CD14-positive monocyte (primary cell): ENCODE measurements around the gene CLPX. TPM values are rescaled to one million over a fixed set of nuclear protein-coding genes. Genes with fewer than 3 reads are reported as not detected.

Source experiments
- DNase-seq, 3 donors: peaks; one replicate each; pipeline ENCODE4 v3.0.0-alpha.2; 2011 to 2022
- H2AFZ ChIP-seq: 2 replicates; pipeline ENCODE4 v1.6.0; 2012; ENCODE audit warnings: mild to moderate bottlenecking, low read depth, low read length, inconsistent platforms; ENCODE audit not compliant: insufficient read depth, poor library complexity, severe bottlenecking
- H3K27ac ChIP-seq, 2 donors: 1 replicate in 1 of 2; 2 replicates in 1 of 2; pipeline ENCODE4 v1.5.1; 2012 to 2013; ENCODE audit warnings: low read length in 2 of 2, control low read depth in 1 of 2, inconsistent platforms in 1 of 2, low read depth in 1 of 2, mild to moderate bottlenecking in 1 of 2
- H3K27me3 ChIP-seq, 2 donors: one replicate each; pipeline versions ENCODE4 v1.6.0 to v1.6.1; 2011 to 2013; ENCODE audit warnings: low read length in 2 of 2; ENCODE audit not compliant: control insufficient read depth in 2 of 2, insufficient read depth in 2 of 2
- H3K36me3 ChIP-seq, 2 donors: replicated peaks in 1 of 2; 1 replicate in 1 of 2; 2 replicates in 1 of 2; pipeline versions ENCODE4 v1.5.1 to v1.6.1; 2012 to 2013; ENCODE audit warnings: low read length in 2 of 2, control low read depth in 1 of 2, inconsistent platforms in 1 of 2, mild to moderate bottlenecking in 1 of 2; ENCODE audit not compliant: insufficient read depth in 2 of 2, control insufficient read depth in 1 of 2
- H3K4me1 ChIP-seq, 2 donors: 1 replicate in 1 of 2; 2 replicates in 1 of 2; pipeline versions ENCODE4 v1.5.1 to v1.6.1; 2012 to 2013; ENCODE audit warnings: low read length in 2 of 2, control low read depth in 1 of 2, inconsistent platforms in 1 of 2, mild to moderate bottlenecking in 1 of 2, moderate library complexity in 1 of 2; ENCODE audit not compliant: insufficient read depth in 2 of 2, control insufficient read depth in 1 of 2
- H3K4me2 ChIP-seq: replicated peaks from 2 replicates; pipeline ENCODE3; 2012; ENCODE audit warnings: low read length, moderate library complexity, mild to moderate bottlenecking; ENCODE audit not compliant: poor library complexity, severe bottlenecking; ENCODE audit errors: extremely low read depth
- H3K4me3 ChIP-seq, 3 experiments: fragments of 200-600 bp in 1 of 3; sonication (generic) in 1 of 3; replicated peaks in 1 of 3; 1 replicate in 2 of 3; 2 replicates in 1 of 3; pipeline ENCODE4 v1.5.1; 2011 to 2013; ENCODE audit warnings: low read length in 3 of 3, mild to moderate bottlenecking in 3 of 3, control low read depth in 2 of 3, low read depth in 2 of 3, inconsistent platforms in 1 of 3, moderate library complexity in 1 of 3
- H3K79me2 ChIP-seq: 2 replicates; pipeline ENCODE4 v1.6.0; 2012; ENCODE audit warnings: mild to moderate bottlenecking, control low read depth, inconsistent platforms, low read length, moderate library complexity; ENCODE audit not compliant: insufficient read depth
- H3K9ac ChIP-seq: 2 replicates; pipeline ENCODE4 v1.6.0; 2017; ENCODE audit warnings: low read length, mild to moderate bottlenecking; ENCODE audit not compliant: insufficient read depth, poor library complexity, severe bottlenecking
- H3K9me3 ChIP-seq, 2 donors: replicated peaks in 1 of 2; 1 replicate in 1 of 2; 2 replicates in 1 of 2; pipeline versions ENCODE4 v1.5.1 to v1.6.1; 2012 to 2013; ENCODE audit warnings: low read length in 2 of 2, control low read depth in 1 of 2; ENCODE audit not compliant: control insufficient read depth in 1 of 2, insufficient read depth in 1 of 2
- H4K20me1 ChIP-seq: 2 replicates; pipeline ENCODE4 v1.6.0; 2012; ENCODE audit warnings: mild to moderate bottlenecking, low read length, control low read depth, moderate library complexity; ENCODE audit not compliant: insufficient read depth
- H3K27ac Mint-ChIP-seq, 7 donors: one replicate each; pipeline ENCODE4 v1.8.0; 2020; ENCODE audit warnings: mild to moderate bottlenecking in 7 of 7, mixed read lengths in 7 of 7, moderate library complexity in 6 of 7, inconsistent platforms in 2 of 7
- H3K27me3 Mint-ChIP-seq, 3 donors: one replicate each; pipeline ENCODE4 v1.8.0; 2021 to 2022; ENCODE audit warnings: low read depth in 3 of 3, mild to moderate bottlenecking in 3 of 3, mixed read lengths in 3 of 3, moderate library complexity in 3 of 3, inconsistent platforms in 1 of 3
- H3K36me3 Mint-ChIP-seq, 2 donors: one replicate each; pipeline ENCODE4 v1.8.0; 2020; ENCODE audit warnings: mixed read lengths in 2 of 2, inconsistent platforms in 1 of 2, mild to moderate bottlenecking in 1 of 2
- H3K4me1 Mint-ChIP-seq: one replicate; pipeline ENCODE4 v1.8.0; 2020; ENCODE audit warnings: mild to moderate bottlenecking, mixed read lengths
- H3K4me3 Mint-ChIP-seq, 2 donors: one replicate each; pipeline ENCODE4 v1.8.0; 2020; ENCODE audit warnings: mild to moderate bottlenecking in 2 of 2, mixed read lengths in 2 of 2, moderate library complexity in 1 of 2
- H3K9me3 Mint-ChIP-seq, 7 donors: one replicate each; pipeline ENCODE4 v1.8.0; 2020 to 2022; ENCODE audit warnings: mixed read lengths in 7 of 7, mild to moderate bottlenecking in 6 of 7, moderate library complexity in 6 of 7, inconsistent platforms in 2 of 7
- CTCF ChIP-seq: fragments of 200-600 bp; IDR thresholded peaks from one replicate; pipeline ENCODE4 v1.8.0; 2022; ENCODE audit warnings: antibody characterized with exemption, mild to moderate bottlenecking
- WGBS: methylation state at CpG from one replicate; pipeline ENCODE4 v1.1.5; 2013; ENCODE audit warnings: missing lambda C conversion rate; ENCODE audit not compliant: insufficient coverage; 5-methylcytosine and 5-hydroxymethylcytosine counted together
- intact Hi-C, 2 donors: fragments of 100-400 bp; cut with micrococcal nuclease; formaldehyde crosslinking; loops; one replicate each; pipeline versions ENCODE4 v1.15.0 to v1.15.1; 2023
- polyA plus RNA-seq, 3 donors: library from polyadenylated mRNA; depleted of rRNA in 1 of 3; unstranded in 2 of 3; stranded (reverse) in 1 of 3; fragments of 300-500 nt in 2 of 3; fragments of >200 nt in 1 of 3; fragmentation: Illumina TruSeq in 2 of 3; gene quantifications; 1 replicate in 2 of 3; 2 replicates in 1 of 3; pipeline ENCODE4 v1.2.3, GENCODE V29; 2012 to 2021

CLPX gene
- polyA plus RNA-seq, 3 donors: 15.2 to 24.9 (median 20.0) TPM

GRCh38 chr15:65201918-65202317 lies 16.8 kb upstream of the CLPX start:
- H3K4me3 Mint-ChIP-seq: no peak overlapping the region
- Histone ChIP-seq H3K79me2 (no peaks in the 10 kb centered on the region), H3K27ac (no peak overlapping the region), H2AFZ (no peak overlapping the region), H3K4me1 (no peaks in the 10 kb centered on the region), H3K9ac (no peak overlapping the region), H3K27me3 (no peaks in the 10 kb centered on the region), H3K9me3 (no peaks in the 10 kb centered on the region), H3K4me2 (no peak overlapping the region), H3K36me3 (no peaks in the 10 kb centered on the region), H4K20me1 (no peaks in the 10 kb centered on the region), H3K4me3 (no peak overlapping the region)
- peaks cover 0 to 2% (median 0%) of the 10 kb centered on the region in 7 donors for H3K9me3 Mint-ChIP-seq
- TF ChIP-seq CTCF: no peak
- no peaks in the 10 kb centered on the region for H3K36me3 Mint-ChIP-seq
- no peak for DNase-seq
- intact Hi-C loops: no loop called here
- no CpG with 5 or more reads among the region's 1 CpG for WGBS
- H3K27ac Mint-ChIP-seq: no peak overlapping the region
- no peaks in the 10 kb centered on the region for H3K4me1 Mint-ChIP-seq
- H3K27me3 Mint-ChIP-seq: peaks cover 1 to 12% (median 4%) of the 10 kb centered on the region in 3 donors

GRCh38 chr15:65198571-65198970 lies 13.4 kb upstream of the CLPX start:
- H3K36me3 ChIP-seq: no peaks in the 10 kb centered on the region
- TF ChIP-seq CTCF: no peak
- no peak for DNase-seq
- Mint-ChIP-seq H3K4me3 (no peak overlapping the region), H3K9me3 (peaks cover 0 to 2% (median 0%) of the 10 kb centered on the region in 7 donors), H3K27me3 (peaks cover 1 to 9% (median 4%) of the 10 kb centered on the region in 3 donors), H3K4me1 (no peaks in the 10 kb centered on the region), H3K27ac (no peak overlapping the region), H3K36me3 (no peaks in the 10 kb centered on the region)
- no peaks in the 10 kb centered on the region for H3K9me3 ChIP-seq
- intact Hi-C loops: no loop called here
- no peak overlapping the region for H3K4me2 ChIP-seq
- no peak overlapping the region for H3K27ac ChIP-seq
- 98% methylated on average over 12 of the region's 12 CpGs for whole genome bisulfite sequencing
- no peaks in the 10 kb centered on the region for H3K79me2 ChIP-seq
- no peak overlapping the region for H3K4me3 ChIP-seq
- no peaks in the 10 kb centered on the region for H3K4me1 ChIP-seq
- H3K27me3 ChIP-seq: no peaks in the 10 kb centered on the region
- H2AFZ ChIP-seq: no peak overlapping the region
- H4K20me1 ChIP-seq: no peaks in the 10 kb centered on the region
- H3K9ac ChIP-seq: no peak overlapping the region
